Activated T-cell treated with anti-CD3 and anti-CD28 coated beads, Interleukin-2, amount 50 U/mL, for 72 hours (primary cell): Measurements from ENCODE around the gene LMBR1. TPM values are rescaled to one million over a fixed set of nuclear protein-coding genes. Genes with fewer than 3 reads are reported as not detected.
"Not testable (repeated sequence)": the region's sequence is repeated elsewhere in the genome, so short reads cannot be mapped to it uniquely, and the experiment has no call there.

Experiments used
- ATAC-seq, 2 donors: fragments of 150-1000 bp; cut with Tn5 transposase; replicated peaks in 1 of 2; 2 replicates each; pipeline ENCODE4 v1.10.0; 2021; ENCODE audit warnings: moderate library complexity in 2 of 2, mild to moderate bottlenecking in 1 of 2
- DNase-seq, 2 donors: peaks; one replicate each; pipeline ENCODE4 v3.0.0; 2021 to 2022; ENCODE audit warnings: mixed read lengths in 1 of 2
- H3K27ac Mint-ChIP-seq: one replicate; pipeline ENCODE4 v1.8.0; 2022; ENCODE audit warnings: mild to moderate bottlenecking, moderate library complexity, mixed read lengths
- H3K27me3 Mint-ChIP-seq: one replicate; pipeline ENCODE4 v1.8.0; 2022; ENCODE audit warnings: low read depth, mixed read lengths
- H3K36me3 Mint-ChIP-seq, 2 donors: one replicate each; pipeline ENCODE4 v1.8.0; 2022; ENCODE audit warnings: mixed read lengths in 2 of 2, mild to moderate bottlenecking in 1 of 2; ENCODE audit not compliant: insufficient read depth in 2 of 2
- H3K4me1 Mint-ChIP-seq: one replicate; pipeline ENCODE4 v1.8.0; 2022; ENCODE audit warnings: low read depth, mixed read lengths
- H3K4me3 Mint-ChIP-seq, 2 donors: one replicate each; pipeline ENCODE4 v1.8.0; 2022; ENCODE audit warnings: mild to moderate bottlenecking in 2 of 2, mixed read lengths in 2 of 2, moderate library complexity in 2 of 2
- H3K9me3 Mint-ChIP-seq, 2 donors: one replicate each; pipeline ENCODE4 v1.8.0; 2022; ENCODE audit warnings: mixed read lengths in 2 of 2
- total RNA-seq, 2 donors: library from RNA; stranded (reverse); gene quantifications; one replicate each; pipeline ENCODE4 v1.2.3, GENCODE V29; 2022

LMBR1 gene
- total RNA-seq, 2 donors from 2014 or later, result 88.2 to 88.6 TPM

- H3K4me3 Mint-ChIP-seq, result no peak overlapping the region
- peaks cover 54% of the 10 kb centered on the region for H3K27me3 Mint-ChIP-seq
- H3K27ac Mint-ChIP-seq, result no peak overlapping the region
- no peaks in the 10 kb centered on the region for H3K9me3 Mint-ChIP-seq
- ATAC-seq, result peak in 1 of 2 donors; percentile 32
- H3K4me1 Mint-ChIP-seq, result peaks cover 6% of the 10 kb centered on the region
- DNase-seq, result no peak
- H3K36me3 Mint-ChIP-seq, result no peaks in the 10 kb centered on the region
These were observed 236.4 kb downstream of the LMBR1 start for GRCh38 chr7:156656598-156656997.

GRCh38 chr7:156655983-156656382 is 237.0 kb downstream of the LMBR1 start:
- H3K4me1 Mint-ChIP-seq, result peaks cover 6% of the 10 kb centered on the region
- H3K9me3 Mint-ChIP-seq, result no peaks in the 10 kb centered on the region

GRCh38 chr7:156655251-156655650 is 237.7 kb downstream of the LMBR1 start:
- H3K27me3 Mint-ChIP-seq, result peaks cover 65% of the 10 kb centered on the region
- no peak overlapping the region for H3K4me3 Mint-ChIP-seq
- H3K9me3 Mint-ChIP-seq, result no peaks in the 10 kb centered on the region
- H3K27ac Mint-ChIP-seq, result peak overlapping the region; percentile 71
- ATAC-seq, result no peak
- peaks cover 6% of the 10 kb centered on the region for H3K4me1 Mint-ChIP-seq
- H3K36me3 Mint-ChIP-seq, result no peaks in the 10 kb centered on the region
- no peak for DNase-seq

More at GRCh38 chr7:156655983-156656382, 237.0 kb downstream of the LMBR1 start:
- DNase-seq, result no peak
- H3K27ac Mint-ChIP-seq, result no peak overlapping the region
- H3K27me3 Mint-ChIP-seq, result peaks cover 59% of the 10 kb centered on the region
- no peaks in the 10 kb centered on the region for H3K36me3 Mint-ChIP-seq
- no peak for ATAC-seq
- H3K4me3 Mint-ChIP-seq, result no peak overlapping the region

- ATAC-seq, result no peak
- Mint-ChIP-seq H3K27ac (peak overlapping the region; percentile 71), H3K9me3 (no peaks in the 10 kb centered on the region), H3K36me3 (no peaks in the 10 kb centered on the region), H3K27me3 (peaks cover 65% of the 10 kb centered on the region), H3K4me3 (no peak overlapping the region), H3K4me1 (peaks cover 6% of the 10 kb centered on the region)
- no peak for DNase-seq
These were observed 238.3 kb downstream of the LMBR1 start for GRCh38 chr7:156654511-156655234.

GRCh38 chr7:156652886-156653568 is 240.0 kb downstream of the LMBR1 start:
- H3K27ac Mint-ChIP-seq, result no peak overlapping the region
- H3K36me3 Mint-ChIP-seq, result no peaks in the 10 kb centered on the region
- peaks cover 64% of the 10 kb centered on the region for H3K27me3 Mint-ChIP-seq
- no peak overlapping the region for H3K4me3 Mint-ChIP-seq
- no peak for DNase-seq
- peaks cover 0 to under 1% of the 10 kb centered on the region in 2 donors for H3K9me3 Mint-ChIP-seq
- H3K4me1 Mint-ChIP-seq, result peaks cover 6% of the 10 kb centered on the region
- no peak for ATAC-seq

GRCh38 chr7:156651474-156651873 is 241.5 kb downstream of the LMBR1 start:
- H3K27ac Mint-ChIP-seq, result no peak overlapping the region
- no peak overlapping the region for H3K4me3 Mint-ChIP-seq
- H3K9me3 Mint-ChIP-seq, result peaks cover 0 to 4% of the 10 kb centered on the region in 2 donors
- no peaks in the 10 kb centered on the region for H3K36me3 Mint-ChIP-seq
- H3K4me1 Mint-ChIP-seq, result peaks cover 6% of the 10 kb centered on the region
- no peak for DNase-seq
- no peak for ATAC-seq
- peaks cover 66% of the 10 kb centered on the region for H3K27me3 Mint-ChIP-seq

GRCh38 chr7:156650042-156650441 is 242.9 kb downstream of the LMBR1 start:
- DNase-seq (peak; percentile 30 to 33), ATAC-seq (peak; percentile 58 to 72)
- H3K4me3 Mint-ChIP-seq, result no peak overlapping the region
- H3K27me3 Mint-ChIP-seq, result peaks cover 71% of the 10 kb centered on the region
- no peaks in the 10 kb centered on the region for H3K36me3 Mint-ChIP-seq
- peaks cover 0 to 4% of the 10 kb centered on the region in 2 donors for H3K9me3 Mint-ChIP-seq
- H3K27ac Mint-ChIP-seq, result no peak overlapping the region
- H3K4me1 Mint-ChIP-seq, result peaks cover 6% of the 10 kb centered on the region

GRCh38 chr7:156647330-156647729 is 245.7 kb downstream of the LMBR1 start:
- H3K27ac Mint-ChIP-seq, H3K9me3 Mint-ChIP-seq, H3K36me3 Mint-ChIP-seq, DNase-seq, H3K4me3 Mint-ChIP-seq, ATAC-seq, H3K4me1 Mint-ChIP-seq: not testable (repeated sequence)
- H3K27me3 Mint-ChIP-seq, result peaks cover 74% of the 10 kb centered on the region

- H3K4me3 Mint-ChIP-seq, result no peak overlapping the region
- H3K9me3 Mint-ChIP-seq, result peaks cover 3 to 6% of the 10 kb centered on the region in 2 donors
- peaks cover 0 to 7% of the 10 kb centered on the region in 2 donors for H3K36me3 Mint-ChIP-seq
- ATAC-seq (no peak), DNase-seq (no peak)
- no peak overlapping the region for H3K27ac Mint-ChIP-seq
- peaks cover 17% of the 10 kb centered on the region for H3K4me1 Mint-ChIP-seq
- H3K27me3 Mint-ChIP-seq, result peaks cover 50% of the 10 kb centered on the region
These were observed 250.5 kb downstream of the LMBR1 start for GRCh38 chr7:156642306-156643045.

- peaks cover 3 to 6% of the 10 kb centered on the region in 2 donors for H3K9me3 Mint-ChIP-seq
These were observed 252.0 kb downstream of the LMBR1 start for GRCh38 chr7:156640949-156641485.

GRCh38 chr7:156640257-156640948 is 252.6 kb downstream of the LMBR1 start, which contains the start of gene RNF32:
TSS of gene RNF32 (plus strand) at chr7:156640774. CDS start at chr7:156643878, 3,104 bp downstream.
- H3K27me3 Mint-ChIP-seq, result peaks cover 42% of the 10 kb centered on the region
- peaks cover 3 to 6% of the 10 kb centered on the region in 2 donors for H3K9me3 Mint-ChIP-seq
- ATAC-seq (peak; percentile 88), DNase-seq (peak; percentile 97 to 99)
- peaks cover 0 to 7% of the 10 kb centered on the region in 2 donors for H3K36me3 Mint-ChIP-seq
- peaks cover 17% of the 10 kb centered on the region for H3K4me1 Mint-ChIP-seq
- H3K27ac Mint-ChIP-seq, result peak within 1 kb of the TSS; percentile 83
- H3K4me3 Mint-ChIP-seq, result peak within 1 kb of the TSS; percentile 89 to 92

More at GRCh38 chr7:156640949-156641485, 252.0 kb downstream of the LMBR1 start:
- Mint-ChIP-seq H3K27me3 (peaks cover 42% of the 10 kb centered on the region), H3K27ac (peak overlapping the region; percentile 80), H3K4me3 (peak overlapping the region; percentile 89 to 92), H3K4me1 (peaks cover 17% of the 10 kb centered on the region), H3K36me3 (peaks cover 0 to 7% of the 10 kb centered on the region in 2 donors)
- DNase-seq (peak; percentile 66 to 68), ATAC-seq (peak; percentile 64 to 72)
